GM19239 (cell line): ENCODE measurements around the gene ANKRD28.
"Not testable (repeated sequence)": the region's sequence is repeated elsewhere in the genome, so short reads cannot be mapped to it uniquely, and the experiment has no call there.

Experiments used
- DNase-seq: peaks from one replicate; pipeline ENCODE4 v3.0.0; 2011; ENCODE audit warnings: low spot score; ENCODE audit not compliant: insufficient read length
- FAIRE-seq: peaks from 2 replicates; lab custom pipeline; 2011; peaks lifted over from hg19 to GRCh38; lab: Jason Lieb, UNC

Gene ANKRD28

GRCh38 chr3:15742236-15742635 lies 55.5 kb downstream of the ANKRD28 start:
- not testable (repeated sequence) for DNase-seq, FAIRE-seq

GRCh38 chr3:15738616-15739005 lies 59.2 kb downstream of the ANKRD28 start:
- FAIRE-seq, DNase-seq: not testable (repeated sequence)

- no peak for FAIRE-seq
These were observed 66.8 kb downstream of the ANKRD28 start for GRCh38 chr3:15731024-15731423.

GRCh38 chr3:15728766-15729165 lies 69.0 kb downstream of the ANKRD28 start:
- FAIRE-seq = no peak
- no peak for DNase-seq

More at GRCh38 chr3:15731024-15731423, 66.8 kb downstream of the ANKRD28 start:
- DNase-seq = no peak

- no peak for DNase-seq
- FAIRE-seq = no peak
These were observed 70.9 kb downstream of the ANKRD28 start for GRCh38 chr3:15726881-15727280.

- DNase-seq (no peak), FAIRE-seq (peak; percentile 76)
These were observed 71.7 kb downstream of the ANKRD28 start for GRCh38 chr3:15726043-15726442.

- DNase-seq (no peak), FAIRE-seq (no peak)
These were observed 73.3 kb downstream of the ANKRD28 start for GRCh38 chr3:15724446-15724845.

- no peak for DNase-seq
- no peak for FAIRE-seq
These were observed 74.2 kb downstream of the ANKRD28 start for GRCh38 chr3:15723624-15723884.

- DNase-seq = no peak
- FAIRE-seq = no peak
These were observed 74.7 kb downstream of the ANKRD28 start for GRCh38 chr3:15722877-15723623.

GRCh38 chr3:15716178-15716577 lies 81.6 kb downstream of the ANKRD28 start:
- no peak for FAIRE-seq
- DNase-seq = no peak

- no peak for FAIRE-seq
These were observed 83.3 kb downstream of the ANKRD28 start for GRCh38 chr3:15714448-15714847.

GRCh38 chr3:15713364-15713763 lies 84.4 kb downstream of the ANKRD28 start:
- FAIRE-seq (no peak), DNase-seq (no peak)

More at GRCh38 chr3:15714448-15714847, 83.3 kb downstream of the ANKRD28 start:
- no peak for DNase-seq

- DNase-seq = no peak
- no peak for FAIRE-seq
These were observed 86.5 kb downstream of the ANKRD28 start for GRCh38 chr3:15711281-15711680.

GRCh38 chr3:15708882-15709677 lies 88.7 kb downstream of the ANKRD28 start:
- no peak for FAIRE-seq

GRCh38 chr3:15707779-15708178 lies 90.0 kb downstream of the ANKRD28 start:
- FAIRE-seq = no peak

More at GRCh38 chr3:15708882-15709677, 88.7 kb downstream of the ANKRD28 start:
- DNase-seq = no peak

GRCh38 chr3:15703346-15703745 lies 94.4 kb downstream of the ANKRD28 start:
- FAIRE-seq (no peak), DNase-seq (no peak)

More at GRCh38 chr3:15707779-15708178, 90.0 kb downstream of the ANKRD28 start:
- DNase-seq = no peak

GRCh38 chr3:15694628-15695027 lies 103.2 kb downstream of the ANKRD28 start:
- FAIRE-seq (no peak), DNase-seq (no peak)

GRCh38 chr3:15693355-15693754 lies 104.4 kb downstream of the ANKRD28 start:
- FAIRE-seq (no peak), DNase-seq (no peak)

GRCh38 chr3:15690748-15691147 lies 107.0 kb downstream of the ANKRD28 start:
- no peak for FAIRE-seq
- DNase-seq = no peak

- no peak for FAIRE-seq
These were observed 107.5 kb downstream of the ANKRD28 start for GRCh38 chr3:15690230-15690629.

GRCh38 chr3:15685927-15686326 lies 111.9 kb downstream of the ANKRD28 start:
- DNase-seq (no peak), FAIRE-seq (no peak)

More at GRCh38 chr3:15690230-15690629, 107.5 kb downstream of the ANKRD28 start:
- no peak for DNase-seq
